Adrenal gland (tissue), 5 donors: ENCODE measurements around the gene MYO5B.

Source experiments
- POLR2A ChIP-seq, 2 donors: fragments of 450-650 bp; IDR thresholded peaks; one replicate each; pipeline ENCODE4 v1.6.1; 2017; ENCODE audit warnings: antibody characterized with exemption in 2 of 2, mild to moderate bottlenecking in 2 of 2, moderate library complexity in 1 of 2
- TF ChIP-seq, protein P1 (sequence below), 6 experiments: fragments of 450-650 bp in 4 of 6; fragments of 200-600 bp in 2 of 6; sonication (generic) in 1 of 6; IDR thresholded peaks; 1 replicate in 5 of 6; 2 replicates in 1 of 6; pipeline versions ENCODE4 v1.5.1 to v1.8.0; 2016 to 2021; ENCODE audit warnings: antibody characterized with exemption in 6 of 6, mild to moderate bottlenecking in 2 of 6, moderate library complexity in 1 of 6
- donor health status: DM: no; HTN: no; CAD: no.

DNA sequence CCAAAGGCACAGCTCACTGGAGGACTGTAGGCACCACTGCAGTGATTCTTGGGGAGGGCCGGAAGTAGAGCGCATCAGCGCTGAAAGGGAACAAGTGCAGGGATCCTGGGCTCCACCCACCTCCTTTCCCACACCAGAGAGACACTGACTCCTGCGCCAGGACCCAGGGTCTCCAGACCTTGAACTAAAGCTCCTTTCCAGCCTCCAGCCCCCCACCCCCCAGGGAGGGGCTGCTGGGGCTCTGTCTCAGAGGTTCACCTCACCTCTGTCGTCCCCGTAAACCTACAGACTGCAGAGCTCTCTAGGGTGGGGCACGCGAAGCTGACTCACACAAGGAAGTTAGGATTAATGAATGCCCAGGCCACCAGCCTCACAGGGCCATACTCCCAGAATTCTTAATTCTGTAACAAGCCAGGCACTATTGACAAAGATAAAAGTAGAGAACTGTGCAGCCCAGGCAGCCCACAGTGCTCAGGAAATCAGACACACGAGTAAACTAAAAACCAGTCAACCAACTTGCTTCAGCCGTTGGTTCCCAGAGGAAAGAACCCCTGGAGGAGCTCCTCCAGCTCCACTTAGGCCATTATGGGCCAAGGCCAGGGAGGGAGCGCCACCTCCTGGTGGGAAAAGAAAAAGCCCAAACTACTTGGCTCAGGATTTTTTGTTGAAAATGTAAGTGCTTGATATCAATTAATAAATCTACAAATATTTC is 336.5 kb downstream of the MYO5B start:
- TF ChIP-seq, protein P1, sequence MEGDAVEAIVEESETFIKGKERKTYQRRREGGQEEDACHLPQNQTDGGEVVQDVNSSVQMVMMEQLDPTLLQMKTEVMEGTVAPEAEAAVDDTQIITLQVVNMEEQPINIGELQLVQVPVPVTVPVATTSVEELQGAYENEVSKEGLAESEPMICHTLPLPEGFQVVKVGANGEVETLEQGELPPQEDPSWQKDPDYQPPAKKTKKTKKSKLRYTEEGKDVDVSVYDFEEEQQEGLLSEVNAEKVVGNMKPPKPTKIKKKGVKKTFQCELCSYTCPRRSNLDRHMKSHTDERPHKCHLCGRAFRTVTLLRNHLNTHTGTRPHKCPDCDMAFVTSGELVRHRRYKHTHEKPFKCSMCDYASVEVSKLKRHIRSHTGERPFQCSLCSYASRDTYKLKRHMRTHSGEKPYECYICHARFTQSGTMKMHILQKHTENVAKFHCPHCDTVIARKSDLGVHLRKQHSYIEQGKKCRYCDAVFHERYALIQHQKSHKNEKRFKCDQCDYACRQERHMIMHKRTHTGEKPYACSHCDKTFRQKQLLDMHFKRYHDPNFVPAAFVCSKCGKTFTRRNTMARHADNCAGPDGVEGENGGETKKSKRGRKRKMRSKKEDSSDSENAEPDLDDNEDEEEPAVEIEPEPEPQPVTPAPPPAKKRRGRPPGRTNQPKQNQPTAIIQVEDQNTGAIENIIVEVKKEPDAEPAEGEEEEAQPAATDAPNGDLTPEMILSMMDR (IDR thresholded peaks at IDR 0.05): peak; percentile 71 to 94 (median 84)
- TF ChIP-seq POLR2A (IDR thresholded peaks at IDR 0.05): no peak
